ENCODE data around the gene KIAA0408. TPM values are rescaled to one million over a fixed set of nuclear protein-coding genes. Genes with fewer than 3 reads are reported as not detected.
"Not testable (repeated sequence)": the region's sequence is repeated elsewhere in the genome, so short reads cannot be mapped to it uniquely, and the experiment has no call there.

Gene KIAA0408
- total RNA-seq, 2 experiments from 2014 or later: 11.6 to 12.2 TPM

- no peaks in the 10 kb centered on the region for H3K4me1 Mint-ChIP-seq
- H3K36me3 Mint-ChIP-seq (ENCODE audit: low read depth): no peaks in the 10 kb centered on the region
- H3K27ac Mint-ChIP-seq: no peak overlapping the region
- no peaks in the 10 kb centered on the region for H3K9me3 Mint-ChIP-seq
- H3K27me3 Mint-ChIP-seq: peaks cover 10% of the 10 kb centered on the region
- no peak overlapping the region for H3K4me3 Mint-ChIP-seq
- ChIA-PET POLR2A (no interaction called here), CTCF (interaction anchor here (0.7 to 0.8 kb wide), 2 partner anchors 98 to 342 kb away, joined by 3 to 4 read pairs; no protein-coding TSS in a partner anchor)
- DNase-seq: no peak
These were observed 24.5 kb downstream of the KIAA0408 start for GRCh38 chr6:127434651-127435050.

DNA sequence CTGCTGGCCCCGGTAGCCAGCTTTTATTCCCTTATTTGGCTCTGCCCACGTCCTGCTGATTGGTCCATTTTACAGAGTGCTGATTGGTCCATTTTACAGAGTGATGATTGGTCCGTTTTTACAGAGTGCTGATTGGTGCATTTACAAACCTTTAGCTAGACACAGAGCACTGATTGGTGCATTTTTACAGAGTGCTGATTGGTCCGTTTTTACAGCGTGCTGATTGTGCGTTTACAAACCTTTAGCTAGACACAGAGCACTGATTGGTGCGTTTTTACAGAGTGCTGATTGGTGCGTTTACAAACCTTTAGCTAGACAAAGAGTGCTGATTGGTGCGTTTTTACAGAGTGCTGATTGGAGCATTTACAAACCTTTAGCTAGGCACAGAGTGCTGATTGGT lies 30.6 kb downstream of the KIAA0408 start:
- H3K27me3 Mint-ChIP-seq: peaks cover 11% of the 10 kb centered on the region
- H3K36me3 Mint-ChIP-seq (ENCODE audit: low read depth); H3K9me3 Mint-ChIP-seq; H3K4me1 Mint-ChIP-seq; H3K4me3 Mint-ChIP-seq; POLR2A ChIA-PET; H3K27ac Mint-ChIP-seq; DNase-seq: not testable (repeated sequence)
- CTCF ChIA-PET: interaction anchor here (1.1 kb wide), 1 partner anchor 87 kb away, joined by 3 read pairs; no protein-coding TSS in a partner anchor

DNA sequence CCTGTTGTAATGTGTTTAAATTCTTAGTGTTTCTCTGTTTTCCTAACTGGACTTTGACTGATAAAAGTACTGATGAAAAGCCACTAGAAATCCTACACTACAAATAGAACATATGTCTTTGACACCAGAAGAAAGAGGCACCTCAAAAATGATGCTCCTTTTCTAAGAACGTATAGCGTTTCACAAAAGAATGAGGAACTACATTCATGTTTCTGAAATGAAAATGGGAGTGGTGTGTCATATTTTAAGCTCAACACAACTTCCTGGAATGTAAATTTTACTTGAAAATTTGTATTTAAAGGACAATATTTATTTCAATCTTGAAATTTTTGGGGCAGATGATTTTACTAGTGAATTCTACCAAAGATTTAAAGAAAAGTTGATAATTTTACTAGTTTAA lies 35.3 kb downstream of the KIAA0408 start:
- Mint-ChIP-seq H3K4me3 (no peak overlapping the region), H3K4me1 (peaks cover 12% of the 10 kb centered on the region), H3K9me3 (peaks cover 6% of the 10 kb centered on the region), H3K27me3 (peaks cover 5% of the 10 kb centered on the region), H3K36me3 (ENCODE audit: low read depth) (no peaks in the 10 kb centered on the region), H3K27ac (no peak overlapping the region)
- no peak for DNase-seq
- CTCF ChIA-PET: no interaction called here
- POLR2A ChIA-PET: no interaction called here

GRCh38 chr6:127421164-127421563 lies 38.0 kb downstream of the KIAA0408 start:
- H3K4me3 Mint-ChIP-seq; H3K36me3 Mint-ChIP-seq (ENCODE audit: low read depth); H3K27me3 Mint-ChIP-seq; H3K27ac Mint-ChIP-seq; DNase-seq; H3K9me3 Mint-ChIP-seq: not testable (repeated sequence)
- ChIA-PET CTCF (interaction anchor here (0.8 to 2.3 kb wide), 5 partner anchors 95 to 155 kb away, joined by 3 to 12 read pairs (median 8); partner anchors contain the start of gene RNF146), POLR2A (interaction anchor here (1.1 to 1.3 kb wide), 4 partner anchors 39 to 79 kb away, joined by 3 to 6 read pairs (median 4); partner anchors contain the start of gene ECHDC1)
- H3K4me1 Mint-ChIP-seq: peaks cover 12% of the 10 kb centered on the region

DNA sequence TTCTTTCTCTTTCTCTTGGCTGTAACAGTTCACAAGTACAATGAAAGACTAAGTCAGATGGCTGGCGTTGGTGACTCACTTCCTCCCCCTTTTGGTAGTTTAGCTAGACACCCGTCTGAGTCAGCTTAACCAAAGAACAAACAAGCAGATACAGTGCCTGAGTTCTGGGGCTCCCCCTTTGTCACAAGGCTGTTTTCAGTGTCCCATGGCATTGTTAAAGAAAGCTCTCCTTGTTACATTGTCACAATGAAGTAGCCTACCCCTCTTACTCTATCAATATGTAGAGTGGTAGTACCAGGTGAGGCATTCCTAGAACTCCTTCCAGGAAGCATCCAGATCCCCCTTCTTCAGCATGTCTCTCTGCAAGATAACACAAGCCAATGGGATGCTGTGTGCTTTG lies 38.6 kb downstream of the KIAA0408 start:
- peak; percentile 83 for DNase-seq
- H3K36me3 Mint-ChIP-seq (ENCODE audit: low read depth): no peaks in the 10 kb centered on the region
- H3K4me1 Mint-ChIP-seq: peaks cover 12% of the 10 kb centered on the region
- CTCF ChIA-PET: interaction anchor here (0.6 to 2.3 kb wide), 6 partner anchors 96 to 154 kb away, joined by 3 to 12 read pairs (median 6); partner anchors contain the start of gene RNF146
- POLR2A ChIA-PET: interaction anchor here (1.1 to 1.3 kb wide), 4 partner anchors 40 to 78 kb away, joined by 3 to 6 read pairs (median 4); partner anchors contain the start of gene ECHDC1
- no peak overlapping the region for H3K4me3 Mint-ChIP-seq
- no peaks in the 10 kb centered on the region for H3K27me3 Mint-ChIP-seq
- H3K27ac Mint-ChIP-seq: peak overlapping the region; percentile 4
- H3K9me3 Mint-ChIP-seq: no peaks in the 10 kb centered on the region

DNA sequence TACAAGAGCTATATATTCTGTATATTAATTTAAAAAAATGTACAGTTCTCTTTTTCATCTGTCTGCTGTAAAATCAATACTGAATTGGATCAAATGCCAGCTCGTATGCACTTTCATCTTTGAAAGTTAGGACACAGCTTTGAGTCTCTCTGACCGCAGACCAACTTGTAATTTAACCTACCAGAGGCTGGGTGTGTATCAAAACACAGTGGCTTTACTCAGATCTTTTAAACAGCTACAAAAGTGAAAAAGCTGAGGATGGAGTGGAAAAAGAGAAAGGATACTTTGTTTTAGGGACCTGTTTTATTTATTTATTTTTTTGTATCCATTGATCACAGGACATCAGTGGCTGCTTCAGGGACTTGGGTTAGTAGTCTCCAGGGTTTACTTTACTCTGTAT lies 44.1 kb downstream of the KIAA0408 start:
- CTCF ChIA-PET: no interaction called here
- POLR2A ChIA-PET: no interaction called here
- H3K4me1 Mint-ChIP-seq: no peaks in the 10 kb centered on the region
- H3K27ac Mint-ChIP-seq: no peak overlapping the region
- no peaks in the 10 kb centered on the region for H3K9me3 Mint-ChIP-seq
- H3K27me3 Mint-ChIP-seq: no peaks in the 10 kb centered on the region
- H3K36me3 Mint-ChIP-seq (ENCODE audit: low read depth): no peaks in the 10 kb centered on the region
- DNase-seq: no peak
- no peak overlapping the region for H3K4me3 Mint-ChIP-seq

- DNase-seq; POLR2A ChIA-PET; H3K4me1 Mint-ChIP-seq; H3K36me3 Mint-ChIP-seq (ENCODE audit: low read depth); H3K9me3 Mint-ChIP-seq; H3K27ac Mint-ChIP-seq; CTCF ChIA-PET; H3K4me3 Mint-ChIP-seq; H3K27me3 Mint-ChIP-seq: not testable (repeated sequence)
These were observed 46.1 kb downstream of the KIAA0408 start for GRCh38 chr6:127413123-127413522.

GRCh38 chr6:127412016-127412415 lies 47.2 kb downstream of the KIAA0408 start:
- CTCF ChIA-PET; DNase-seq; H3K4me1 Mint-ChIP-seq; H3K36me3 Mint-ChIP-seq (ENCODE audit: low read depth); H3K27ac Mint-ChIP-seq; H3K9me3 Mint-ChIP-seq; H3K27me3 Mint-ChIP-seq; H3K4me3 Mint-ChIP-seq; POLR2A ChIA-PET: not testable (repeated sequence)

Other genes with a start within 250 kb of the KIAA0408 start
- gene RNF146, start 192.5 kb downstream of the KIAA0408 start, total RNA-seq: 10 to 100 TPM; 27.9 to 30.5 TPM
- gene ECHDC1, start 115.8 kb downstream of the KIAA0408 start, total RNA-seq: 10 to 100 TPM; 35.1 to 35.5 TPM
- gene C6orf58, start 117.8 kb upstream of the KIAA0408 start, total RNA-seq: not detected

All from activated CD4-positive, alpha-beta memory T cell treated with anti-CD3 and anti-CD28 coated beads, Interleukin-2, amount 10 ng/mL, durations not matched to agents 7 days and 5 days (primary cell).